ENCODE measurements around the gene ABCC3. TPM values are rescaled to one million over a fixed set of nuclear protein-coding genes. Genes with fewer than 3 reads are reported as not detected.

Gene ABCC3
- total and polyA plus RNA-seq, 2 of the 8 experiments (the other 6 are each of a cell fraction or from before 2014, with no cell fraction given), result 0.35 to 0.37 TPM

- TF ChIP-seq USF2 (IDR thresholded peaks at IDR 0.05; ENCODE audit: low read length), result no peak
- no peak for TF ChIP-seq HDAC2 (IDR thresholded peaks at IDR 0.05; ENCODE audit: borderline replicate concordance in 1 of 2, low read depth in 2 of 2, low read length in 2 of 2)
- TF ChIP-seq JUN (IDR thresholded peaks at IDR 0.05; ENCODE audit: low read depth, low read length), result no peak
- no peak for TF ChIP-seq KDM5A (IDR thresholded peaks at IDR 0.05; ENCODE audit: low read length)
- TF ChIP-seq EZH2 (IDR thresholded peaks at IDR 0.05; ENCODE audit: low read depth, low read length, severe bottlenecking), result peak; percentile 70
- TF ChIP-seq ASH2L (IDR thresholded peaks at IDR 0.05; ENCODE audit: low read length), result peak; percentile 53
- TF ChIP-seq JUND (IDR thresholded peaks at IDR 0.05; ENCODE audit: low read length), result no peak
- TF ChIP-seq SUZ12 (IDR thresholded peaks at IDR 0.05; ENCODE audit: low read length), result peak; percentile 79
- no peak for TF ChIP-seq NRF1 (IDR thresholded peaks at IDR 0.05; ENCODE audit: low read depth, low read length)
- TF ChIP-seq HDAC6 (IDR thresholded peaks at IDR 0.05; ENCODE audit: low read depth, low read length), result no peak
- no peak for TF ChIP-seq RFX5 (IDR thresholded peaks at IDR 0.05; ENCODE audit: borderline replicate concordance, low read depth, low read length)
- peak in 2 of 3 experiments; percentile 4 to 5; a peak in 2 of 4 replicates for TF ChIP-seq CTCF (IDR thresholded peaks at IDR 0.05; ENCODE audit: control extremely low read depth in 1 of 3, insufficient read depth in 1 of 3, low read depth in 1 of 3, low read length in 3 of 3)
- TF ChIP-seq RXRA (IDR thresholded peaks at IDR 0.05; ENCODE audit: insufficient read depth, low read depth, low read length), result no peak
- TF ChIP-seq KDM1A (IDR thresholded peaks at IDR 0.05; ENCODE audit: borderline replicate concordance, low read length), result no peak
- TF ChIP-seq TBP (IDR thresholded peaks at IDR 0.05; ENCODE audit: low read depth, low read length), result no peak
- TF ChIP-seq RAD21 (IDR thresholded peaks at IDR 0.05 in 1 of 2, conservative IDR thresholded peaks at IDR 0.05 in 1 of 2; ENCODE audit: low read depth in 2 of 2, low read length in 2 of 2), result no peak
- TF ChIP-seq CEBPB (IDR thresholded peaks at IDR 0.05; ENCODE audit: low read depth, low read length), result peak; percentile 94
- no peak for TF ChIP-seq SP4 (IDR thresholded peaks at IDR 0.05; ENCODE audit: low read length)
- TF ChIP-seq PHF8 (conservative IDR thresholded peaks at IDR 0.05; ENCODE audit: low read depth, low read length), result no peak
- TF ChIP-seq SAP30 (IDR thresholded peaks at IDR 0.05; ENCODE audit: insufficient read depth, insufficient replicate concordance, low read length), result no peak
These were observed 442 bp downstream of the ABCC3 start (continued) for GRCh38 chr17:50634915-50635731.

Measured in H1 (cell line).